Omental fat pad (tissue), 4 donors: ENCODE data around the gene CLTCL1. TPM values are rescaled to one million over a fixed set of nuclear protein-coding genes. Genes with fewer than 3 reads are reported as not detected.

Experiments
- ATAC-seq: fragments of 150-250 bp; one replicate; pipeline ENCODE4 v1.9.1; 2016; ENCODE audit warnings: mild to moderate bottlenecking, moderate library complexity; ENCODE audit not compliant: low FRiP score
- DNase-seq: peaks from one replicate; pipeline ENCODE4 v3.0.0-alpha.2; 2019; ENCODE audit warnings: low spot score
- total RNA-seq, 4 donors: library from RNA; depleted of rRNA; stranded (reverse); fragments of >200 nt; gene quantifications; one replicate each; pipeline ENCODE4 v1.1.0, GENCODE V29; 2016
- TF ChIP-seq, protein P1 (sequence below), 3 donors: fragments of 450-650 bp; IDR thresholded peaks; one replicate each; pipeline ENCODE4 v1.5.1; 2016 to 2017; ENCODE audit warnings: antibody characterized with exemption in 3 of 3, mild to moderate bottlenecking in 3 of 3, moderate library complexity in 2 of 3

The CLTCL1 gene
- total RNA-seq, 4 donors from 2014 or later, result 5.0 to 14.3 (median 5.9) TPM

- TF ChIP-seq, protein P1, sequence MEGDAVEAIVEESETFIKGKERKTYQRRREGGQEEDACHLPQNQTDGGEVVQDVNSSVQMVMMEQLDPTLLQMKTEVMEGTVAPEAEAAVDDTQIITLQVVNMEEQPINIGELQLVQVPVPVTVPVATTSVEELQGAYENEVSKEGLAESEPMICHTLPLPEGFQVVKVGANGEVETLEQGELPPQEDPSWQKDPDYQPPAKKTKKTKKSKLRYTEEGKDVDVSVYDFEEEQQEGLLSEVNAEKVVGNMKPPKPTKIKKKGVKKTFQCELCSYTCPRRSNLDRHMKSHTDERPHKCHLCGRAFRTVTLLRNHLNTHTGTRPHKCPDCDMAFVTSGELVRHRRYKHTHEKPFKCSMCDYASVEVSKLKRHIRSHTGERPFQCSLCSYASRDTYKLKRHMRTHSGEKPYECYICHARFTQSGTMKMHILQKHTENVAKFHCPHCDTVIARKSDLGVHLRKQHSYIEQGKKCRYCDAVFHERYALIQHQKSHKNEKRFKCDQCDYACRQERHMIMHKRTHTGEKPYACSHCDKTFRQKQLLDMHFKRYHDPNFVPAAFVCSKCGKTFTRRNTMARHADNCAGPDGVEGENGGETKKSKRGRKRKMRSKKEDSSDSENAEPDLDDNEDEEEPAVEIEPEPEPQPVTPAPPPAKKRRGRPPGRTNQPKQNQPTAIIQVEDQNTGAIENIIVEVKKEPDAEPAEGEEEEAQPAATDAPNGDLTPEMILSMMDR (IDR thresholded peaks at IDR 0.05), result no peak
- no peak for ATAC-seq
These were observed 74.9 kb downstream of the CLTCL1 start for GRCh38 chr22:19216579-19216978.

DNA sequence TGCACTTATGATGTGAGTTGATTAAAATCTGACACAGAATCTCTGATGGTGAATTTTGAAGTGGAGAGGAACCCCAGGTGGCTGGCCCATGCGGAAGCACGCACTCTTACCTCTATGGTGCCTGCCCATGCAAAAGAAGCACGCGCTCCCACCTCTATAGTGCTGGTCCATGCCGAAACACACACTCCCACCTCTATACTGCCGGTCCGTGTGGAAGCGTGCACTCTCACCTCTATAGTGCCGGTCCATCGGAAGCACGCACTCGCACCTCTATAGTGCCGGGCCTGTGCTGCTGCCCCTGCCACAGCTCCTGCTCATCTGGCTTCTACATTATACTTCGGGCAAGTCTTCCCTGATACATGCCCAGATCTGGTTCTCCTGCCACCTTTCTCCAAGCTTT is 76.2 kb downstream of the CLTCL1 start:
- DNase-seq (no peak), ATAC-seq (no peak)
- TF ChIP-seq, protein P1 (IDR thresholded peaks at IDR 0.05), result no peak

More at GRCh38 chr22:19216579-19216978, 74.9 kb downstream of the CLTCL1 start:
- DNase-seq, result no peak

DNA sequence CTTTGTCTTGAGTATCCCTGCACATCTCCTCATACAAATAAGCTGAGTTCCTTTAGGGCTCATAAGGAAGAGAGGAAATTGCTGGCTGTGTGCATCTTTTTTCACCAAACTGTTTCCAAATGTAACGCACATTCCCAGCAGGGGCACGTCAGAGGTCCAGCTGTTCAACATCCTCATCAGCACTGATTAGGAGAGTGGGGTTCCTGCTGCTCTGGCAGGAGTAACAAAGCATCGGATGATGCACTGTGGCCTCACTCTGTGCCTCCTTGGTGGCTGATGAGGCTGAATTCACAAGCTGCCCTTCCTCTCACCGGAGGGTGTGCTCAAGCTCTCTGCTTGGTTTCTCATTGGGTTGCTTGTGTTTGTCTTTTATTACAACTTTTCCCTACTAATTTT is 77.4 kb downstream of the CLTCL1 start:
- DNase-seq (no peak), ATAC-seq (no peak)
- TF ChIP-seq, protein P1 (IDR thresholded peaks at IDR 0.05), result no peak

- DNase-seq (no peak), ATAC-seq (no peak)
- TF ChIP-seq, protein P1 (IDR thresholded peaks at IDR 0.05), result no peak
These were observed 78.0 kb downstream of the CLTCL1 start for GRCh38 chr22:19213442-19214077.

- TF ChIP-seq, protein P1 (IDR thresholded peaks at IDR 0.05), result no peak
- ATAC-seq (no peak), DNase-seq (no peak)
These were observed 78.5 kb downstream of the CLTCL1 start for GRCh38 chr22:19213001-19213400.

- TF ChIP-seq, protein P1 (IDR thresholded peaks at IDR 0.05), result no peak
- no peak for ATAC-seq
- DNase-seq, result no peak
These were observed 79.1 kb downstream of the CLTCL1 start for GRCh38 chr22:19212302-19212870.

GRCh38 chr22:19210188-19210587 is 81.3 kb downstream of the CLTCL1 start:
- TF ChIP-seq, protein P1 (IDR thresholded peaks at IDR 0.05), result no peak
- no peak for DNase-seq
- no peak for ATAC-seq
